GM12891 (cell line): Measurements from ENCODE around the gene AGMO.

ENCODE experiments used
- POLR2A ChIP-seq: IDR thresholded peaks from 2 replicates; pipeline ENCODE4 v1.6.1; 2011; ENCODE audit warnings: low read depth, low read length, control low read depth
- POLR2AphosphoS5 ChIP-seq: IDR thresholded peaks from 2 replicates; pipeline ENCODE4 v1.6.1; 2011; ENCODE audit warnings: low read depth, low read length, control low read depth
- SPI1 ChIP-seq: IDR thresholded peaks from 2 replicates; pipeline ENCODE4 v1.6.1; 2011; ENCODE audit warnings: low read depth, low read length, control low read depth
- TAF1 ChIP-seq: IDR thresholded peaks from 2 replicates; pipeline ENCODE4 v1.6.1; 2011; ENCODE audit warnings: low read depth, low read length, control low read depth

DNA sequence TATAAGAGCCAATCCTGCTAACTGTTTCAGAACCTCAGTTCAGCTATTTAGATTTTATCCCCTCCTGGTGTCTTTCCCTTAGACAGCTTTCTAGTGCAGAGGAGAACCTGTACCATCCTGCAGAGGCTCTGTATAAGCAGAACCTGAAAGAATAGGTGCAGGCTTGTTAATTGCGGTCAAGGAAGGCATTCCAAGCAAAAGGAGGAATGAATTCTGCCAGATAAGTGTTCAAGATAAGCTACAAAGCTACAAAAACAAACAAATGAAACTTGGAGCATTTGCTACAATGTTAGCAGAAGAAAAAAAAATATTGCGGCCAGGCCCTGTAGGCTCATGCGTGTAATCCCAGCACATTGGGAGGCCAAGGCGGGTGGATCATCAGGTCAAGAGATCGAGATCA lies 32.6 kb upstream of the AGMO start:
- no peak for TF ChIP-seq POLR2AphosphoS5
- TF ChIP-seq TAF1 = no peak
- TF ChIP-seq POLR2A = no peak
- TF ChIP-seq SPI1 = no peak
